ENCODE results near the gene ARMC12. TPM values are rescaled to one million over a fixed set of nuclear protein-coding genes. Genes with fewer than 3 reads are reported as not detected.

The ARMC12 gene
- total and polyA plus RNA-seq, 2 of the 13 experiments (the other 11 are each of a cell fraction or from before 2014, with no cell fraction given): 1.3 TPM; not detected in 1

DNA sequence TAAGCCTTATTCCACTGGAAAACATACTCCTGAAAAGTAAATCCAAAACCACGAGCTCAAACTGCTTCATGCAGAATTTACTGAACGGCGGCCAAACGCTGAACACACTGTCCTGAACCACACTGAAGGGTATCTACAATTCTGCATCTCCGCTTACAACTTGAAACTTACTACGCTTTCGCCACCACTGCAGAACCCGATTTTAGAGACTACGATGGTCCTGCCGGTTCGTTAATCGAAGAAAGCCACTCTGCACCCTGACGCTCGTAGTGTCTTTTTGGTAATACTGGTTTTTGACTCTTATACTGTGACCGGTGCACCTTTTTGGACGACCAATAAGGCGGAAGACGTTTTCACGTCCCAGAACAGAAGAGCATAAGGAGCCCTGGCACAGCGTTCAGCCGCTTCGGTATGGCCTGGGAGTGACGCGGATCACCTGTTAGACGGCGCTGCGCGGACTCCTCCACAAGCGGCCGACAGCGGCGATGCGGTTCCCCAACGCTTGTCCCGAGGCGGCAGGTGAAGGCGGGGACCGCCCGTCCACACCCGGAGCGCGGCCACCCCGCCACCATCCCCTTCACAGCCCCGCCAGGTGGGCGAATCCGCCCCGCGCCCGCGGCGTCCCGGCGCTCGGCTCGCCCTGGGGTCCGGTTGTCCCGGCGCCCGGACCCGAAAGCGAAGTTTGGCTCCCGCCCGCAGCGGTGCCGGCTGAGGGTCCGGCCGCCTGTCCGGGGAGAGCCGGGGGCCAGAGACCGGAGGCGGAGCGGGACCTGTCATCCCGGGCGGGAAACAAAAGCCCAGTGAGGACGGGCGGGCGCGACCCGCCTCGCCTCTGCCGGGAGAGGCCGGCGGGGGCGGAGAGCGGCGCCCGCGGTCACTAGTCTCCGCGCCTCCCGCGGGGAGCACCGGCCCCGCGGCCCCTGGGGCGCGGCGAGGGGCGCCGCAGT is 48.9 kb upstream of the ARMC12 start (continued):
- TF ChIP-seq, protein P1, sequence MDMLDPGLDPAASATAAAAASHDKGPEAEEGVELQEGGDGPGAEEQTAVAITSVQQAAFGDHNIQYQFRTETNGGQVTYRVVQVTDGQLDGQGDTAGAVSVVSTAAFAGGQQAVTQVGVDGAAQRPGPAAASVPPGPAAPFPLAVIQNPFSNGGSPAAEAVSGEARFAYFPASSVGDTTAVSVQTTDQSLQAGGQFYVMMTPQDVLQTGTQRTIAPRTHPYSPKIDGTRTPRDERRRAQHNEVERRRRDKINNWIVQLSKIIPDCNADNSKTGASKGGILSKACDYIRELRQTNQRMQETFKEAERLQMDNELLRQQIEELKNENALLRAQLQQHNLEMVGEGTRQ (IDR thresholded peaks at IDR 0.05; ENCODE audit: low read depth, low read length): no peak
- TF ChIP-seq, protein P1 (CRISPR knock-in tag; IDR thresholded peaks at IDR 0.05; ENCODE audit: borderline replicate concordance): no peak
- TF ChIP-seq PHF20 (CRISPR knock-in tag; IDR thresholded peaks at IDR 0.05): no peak; the same call in 1 of the 2 replicates
- TF ChIP-seq KLF16 (CRISPR knock-in tag; IDR thresholded peaks at IDR 0.05): no peak
- TF ChIP-seq FOXK1 (CRISPR knock-in tag; IDR thresholded peaks at IDR 0.05; ENCODE audit: borderline replicate concordance, low read depth): no peak
- TF ChIP-seq GATA4 (IDR thresholded peaks at IDR 0.05; ENCODE audit: borderline replicate concordance, low read depth): no peak
- no peak for TF ChIP-seq HMGA1 (CRISPR knock-in tag; conservative IDR thresholded peaks at IDR 0.05)
- TF ChIP-seq, protein P2, sequence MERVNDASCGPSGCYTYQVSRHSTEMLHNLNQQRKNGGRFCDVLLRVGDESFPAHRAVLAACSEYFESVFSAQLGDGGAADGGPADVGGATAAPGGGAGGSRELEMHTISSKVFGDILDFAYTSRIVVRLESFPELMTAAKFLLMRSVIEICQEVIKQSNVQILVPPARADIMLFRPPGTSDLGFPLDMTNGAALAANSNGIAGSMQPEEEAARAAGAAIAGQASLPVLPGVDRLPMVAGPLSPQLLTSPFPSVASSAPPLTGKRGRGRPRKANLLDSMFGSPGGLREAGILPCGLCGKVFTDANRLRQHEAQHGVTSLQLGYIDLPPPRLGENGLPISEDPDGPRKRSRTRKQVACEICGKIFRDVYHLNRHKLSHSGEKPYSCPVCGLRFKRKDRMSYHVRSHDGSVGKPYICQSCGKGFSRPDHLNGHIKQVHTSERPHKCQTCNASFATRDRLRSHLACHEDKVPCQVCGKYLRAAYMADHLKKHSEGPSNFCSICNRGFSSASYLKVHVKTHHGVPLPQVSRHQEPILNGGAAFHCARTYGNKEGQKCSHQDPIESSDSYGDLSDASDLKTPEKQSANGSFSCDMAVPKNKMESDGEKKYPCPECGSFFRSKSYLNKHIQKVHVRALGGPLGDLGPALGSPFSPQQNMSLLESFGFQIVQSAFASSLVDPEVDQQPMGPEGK (CRISPR knock-in tag; IDR thresholded peaks at IDR 0.05): 0 out of 2 replicates have a peak, but pooled peaks have one; percentile 1
- TF ChIP-seq, protein P3, sequence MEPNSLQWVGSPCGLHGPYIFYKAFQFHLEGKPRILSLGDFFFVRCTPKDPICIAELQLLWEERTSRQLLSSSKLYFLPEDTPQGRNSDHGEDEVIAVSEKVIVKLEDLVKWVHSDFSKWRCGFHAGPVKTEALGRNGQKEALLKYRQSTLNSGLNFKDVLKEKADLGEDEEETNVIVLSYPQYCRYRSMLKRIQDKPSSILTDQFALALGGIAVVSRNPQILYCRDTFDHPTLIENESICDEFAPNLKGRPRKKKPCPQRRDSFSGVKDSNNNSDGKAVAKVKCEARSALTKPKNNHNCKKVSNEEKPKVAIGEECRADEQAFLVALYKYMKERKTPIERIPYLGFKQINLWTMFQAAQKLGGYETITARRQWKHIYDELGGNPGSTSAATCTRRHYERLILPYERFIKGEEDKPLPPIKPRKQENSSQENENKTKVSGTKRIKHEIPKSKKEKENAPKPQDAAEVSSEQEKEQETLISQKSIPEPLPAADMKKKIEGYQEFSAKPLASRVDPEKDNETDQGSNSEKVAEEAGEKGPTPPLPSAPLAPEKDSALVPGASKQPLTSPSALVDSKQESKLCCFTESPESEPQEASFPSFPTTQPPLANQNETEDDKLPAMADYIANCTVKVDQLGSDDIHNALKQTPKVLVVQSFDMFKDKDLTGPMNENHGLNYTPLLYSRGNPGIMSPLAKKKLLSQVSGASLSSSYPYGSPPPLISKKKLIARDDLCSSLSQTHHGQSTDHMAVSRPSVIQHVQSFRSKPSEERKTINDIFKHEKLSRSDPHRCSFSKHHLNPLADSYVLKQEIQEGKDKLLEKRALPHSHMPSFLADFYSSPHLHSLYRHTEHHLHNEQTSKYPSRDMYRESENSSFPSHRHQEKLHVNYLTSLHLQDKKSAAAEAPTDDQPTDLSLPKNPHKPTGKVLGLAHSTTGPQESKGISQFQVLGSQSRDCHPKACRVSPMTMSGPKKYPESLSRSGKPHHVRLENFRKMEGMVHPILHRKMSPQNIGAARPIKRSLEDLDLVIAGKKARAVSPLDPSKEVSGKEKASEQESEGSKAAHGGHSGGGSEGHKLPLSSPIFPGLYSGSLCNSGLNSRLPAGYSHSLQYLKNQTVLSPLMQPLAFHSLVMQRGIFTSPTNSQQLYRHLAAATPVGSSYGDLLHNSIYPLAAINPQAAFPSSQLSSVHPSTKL (CRISPR knock-in tag; IDR thresholded peaks at IDR 0.05): no peak
- TF ChIP-seq NFYB (CRISPR knock-in tag; IDR thresholded peaks at IDR 0.05): no peak
- no peak for TF ChIP-seq SRSF4 (IDR thresholded peaks at IDR 0.05; ENCODE audit: low read depth, low read length, poor library complexity, severe bottlenecking)
- TF ChIP-seq, protein P4, sequence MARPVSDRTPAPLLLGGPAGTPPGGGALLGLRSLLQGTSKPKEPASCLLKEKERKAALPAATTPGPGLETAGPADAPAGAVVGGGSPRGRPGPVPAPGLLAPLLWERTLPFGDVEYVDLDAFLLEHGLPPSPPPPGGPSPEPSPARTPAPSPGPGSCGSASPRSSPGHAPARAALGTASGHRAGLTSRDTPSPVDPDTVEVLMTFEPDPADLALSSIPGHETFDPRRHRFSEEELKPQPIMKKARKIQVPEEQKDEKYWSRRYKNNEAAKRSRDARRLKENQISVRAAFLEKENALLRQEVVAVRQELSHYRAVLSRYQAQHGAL (CRISPR knock-in tag; IDR thresholded peaks at IDR 0.05; ENCODE audit: not compliant biosample characterization): no peak
- peak; percentile 87 for TF ChIP-seq ZNF292 (CRISPR knock-in tag; IDR thresholded peaks at IDR 0.05; ENCODE audit: borderline replicate concordance, low read depth)
- TF ChIP-seq, protein P5, sequence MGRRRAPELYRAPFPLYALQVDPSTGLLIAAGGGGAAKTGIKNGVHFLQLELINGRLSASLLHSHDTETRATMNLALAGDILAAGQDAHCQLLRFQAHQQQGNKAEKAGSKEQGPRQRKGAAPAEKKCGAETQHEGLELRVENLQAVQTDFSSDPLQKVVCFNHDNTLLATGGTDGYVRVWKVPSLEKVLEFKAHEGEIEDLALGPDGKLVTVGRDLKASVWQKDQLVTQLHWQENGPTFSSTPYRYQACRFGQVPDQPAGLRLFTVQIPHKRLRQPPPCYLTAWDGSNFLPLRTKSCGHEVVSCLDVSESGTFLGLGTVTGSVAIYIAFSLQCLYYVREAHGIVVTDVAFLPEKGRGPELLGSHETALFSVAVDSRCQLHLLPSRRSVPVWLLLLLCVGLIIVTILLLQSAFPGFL (CRISPR knock-in tag; IDR thresholded peaks at IDR 0.05): no peak
- TF ChIP-seq ZFP41 (CRISPR knock-in tag; IDR thresholded peaks at IDR 0.05; ENCODE audit: borderline replicate concordance): no peak
- no peak for TF ChIP-seq ZNF572 (CRISPR knock-in tag; IDR thresholded peaks at IDR 0.05)
- TF ChIP-seq POLR2G (IDR thresholded peaks at IDR 0.05; ENCODE audit: low read depth, low read length): no peak
- TF ChIP-seq ZNF7 (CRISPR knock-in tag; IDR thresholded peaks at IDR 0.05): no peak

Data from HepG2 (cell line).